IPS-11a (cell line): Measurements from ENCODE around the gene EFHD1.

Experiments
- H3K4me3 ChIP-seq: one replicate; pipeline ENCODE4 v1.5.1; 2013; ENCODE audit warnings: low read depth, low read length, control low read depth

Gene EFHD1, protein sequence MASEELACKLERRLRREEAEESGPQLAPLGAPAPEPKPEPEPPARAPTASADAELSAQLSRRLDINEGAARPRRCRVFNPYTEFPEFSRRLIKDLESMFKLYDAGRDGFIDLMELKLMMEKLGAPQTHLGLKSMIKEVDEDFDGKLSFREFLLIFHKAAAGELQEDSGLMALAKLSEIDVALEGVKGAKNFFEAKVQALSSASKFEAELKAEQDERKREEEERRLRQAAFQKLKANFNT

GRCh38 chr2:232633413-232634205 is at the start of gene EFHD1:
TSS of gene EFHD1 (plus strand) at chr2:232633604. CDS start at chr2:232633705, 101 bp downstream.
- peak within 1 kb of the TSS; percentile 48 for H3K4me3 ChIP-seq

GRCh38 chr2:232584238-232584637 is 49.2 kb upstream of the EFHD1 start:
- H3K4me3 ChIP-seq: no peak overlapping the region

DNA sequence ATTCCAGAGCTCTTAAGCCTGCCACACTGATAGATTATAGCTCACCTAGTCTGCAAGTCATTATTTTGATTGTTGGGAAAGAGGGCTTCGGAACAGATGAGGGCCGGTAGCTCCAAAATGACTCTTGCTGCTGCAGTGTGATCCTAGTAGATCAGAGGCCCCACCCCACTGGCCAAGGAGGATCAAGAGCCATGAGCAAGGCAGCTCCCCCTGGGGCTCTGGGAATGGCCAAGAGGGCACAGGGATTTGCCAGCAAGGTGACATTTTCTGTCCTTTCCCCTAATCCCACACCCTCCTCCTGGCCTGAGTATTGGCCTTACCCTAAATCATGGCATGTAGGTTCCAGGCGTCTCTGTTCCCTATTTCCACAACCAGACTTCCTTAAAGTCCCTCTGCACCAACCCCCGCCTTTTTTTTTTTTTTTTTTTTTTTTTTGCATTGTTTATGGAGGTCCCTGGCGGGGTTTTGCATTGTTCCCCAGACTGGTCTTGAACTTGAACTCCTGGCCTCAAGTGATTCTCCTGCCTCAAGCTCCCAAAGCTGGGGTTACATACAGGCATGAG is 46.4 kb upstream of the EFHD1 start:
- no peak overlapping the region for H3K4me3 ChIP-seq

DNA sequence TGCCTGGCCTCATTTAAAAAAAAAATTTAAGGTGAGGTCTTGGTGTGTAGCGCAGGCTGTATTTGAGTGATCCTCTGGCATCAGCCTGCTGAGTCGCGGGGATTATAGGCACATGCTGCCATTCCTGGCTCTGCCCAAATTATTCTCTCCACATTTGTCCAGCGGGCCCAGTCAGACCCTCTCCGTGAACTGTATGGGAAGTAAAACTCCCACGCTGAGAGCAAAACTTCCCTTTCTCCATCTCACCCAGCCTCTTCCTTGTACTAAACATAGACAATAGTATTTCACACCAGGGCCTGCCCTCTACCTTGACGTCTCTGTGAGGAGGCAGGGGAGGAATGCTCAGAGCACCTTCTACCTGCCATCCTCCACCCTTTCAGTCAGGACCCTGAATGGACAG is 45.9 kb upstream of the EFHD1 start:
- H3K4me3 ChIP-seq: no peak overlapping the region

- no peak overlapping the region for H3K4me3 ChIP-seq
Observed at GRCh38 chr2:232588031-232588430, 45.4 kb upstream of the EFHD1 start.

GRCh38 chr2:232588680-232589585 is 44.5 kb upstream of the EFHD1 start:
- H3K4me3 ChIP-seq: no peak overlapping the region

GRCh38 chr2:232592772-232593395 is 40.5 kb upstream of the EFHD1 start:
- no peak overlapping the region for H3K4me3 ChIP-seq

DNA sequence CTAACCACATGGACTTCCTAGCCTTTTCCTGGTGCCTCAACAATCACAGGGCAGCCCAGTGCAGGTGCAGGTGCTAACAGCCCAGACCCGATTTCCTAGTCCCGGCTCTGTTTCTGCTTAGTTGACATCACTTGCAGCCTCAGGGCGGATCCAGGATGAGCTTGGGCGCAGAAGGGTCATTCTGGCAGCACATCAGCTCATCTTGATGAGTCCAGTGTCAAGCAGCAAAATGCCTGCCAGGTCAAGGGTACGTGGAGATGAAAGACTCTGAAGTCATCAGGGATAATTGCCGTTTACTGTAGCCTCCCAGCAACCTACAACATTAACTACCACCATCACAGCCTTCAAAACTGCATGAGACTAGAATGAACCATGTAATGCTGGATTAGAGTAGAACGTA is 39.4 kb upstream of the EFHD1 start:
- no peak overlapping the region for H3K4me3 ChIP-seq

DNA sequence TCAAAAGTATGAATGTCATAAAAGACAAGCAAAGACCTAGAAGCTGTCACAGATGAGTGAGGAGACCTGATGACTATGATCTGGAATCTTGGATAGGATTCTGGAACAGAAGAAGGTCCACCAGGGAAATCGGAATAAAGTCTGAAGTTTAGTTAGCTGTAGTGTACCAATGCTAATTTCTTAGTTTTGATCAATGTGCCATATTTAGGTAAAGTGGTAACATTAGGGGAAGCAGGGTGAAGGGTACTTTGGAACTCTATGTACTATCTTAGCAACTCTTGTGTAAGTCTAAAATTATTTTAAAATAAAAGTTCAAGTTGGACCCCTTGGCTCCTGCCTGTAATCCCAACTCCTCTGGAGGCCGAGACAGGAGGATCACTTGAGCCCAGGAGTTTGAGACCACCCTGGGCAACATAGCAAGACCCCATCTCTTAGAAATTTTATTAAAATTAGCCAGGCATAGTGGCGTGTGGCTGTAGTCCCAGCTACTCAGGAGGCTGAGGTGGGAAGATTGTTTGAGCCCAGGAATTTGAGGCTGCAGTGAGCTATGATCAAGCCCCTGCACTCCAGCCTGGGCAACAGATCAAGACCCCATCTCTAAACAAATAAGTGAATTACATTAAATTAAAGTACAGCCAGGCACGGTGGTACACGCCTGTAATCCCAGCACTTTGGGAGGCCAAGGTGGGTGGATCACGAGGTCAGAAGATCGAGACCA is 35.9 kb upstream of the EFHD1 start:
- H3K4me3 ChIP-seq: no peak overlapping the region

DNA sequence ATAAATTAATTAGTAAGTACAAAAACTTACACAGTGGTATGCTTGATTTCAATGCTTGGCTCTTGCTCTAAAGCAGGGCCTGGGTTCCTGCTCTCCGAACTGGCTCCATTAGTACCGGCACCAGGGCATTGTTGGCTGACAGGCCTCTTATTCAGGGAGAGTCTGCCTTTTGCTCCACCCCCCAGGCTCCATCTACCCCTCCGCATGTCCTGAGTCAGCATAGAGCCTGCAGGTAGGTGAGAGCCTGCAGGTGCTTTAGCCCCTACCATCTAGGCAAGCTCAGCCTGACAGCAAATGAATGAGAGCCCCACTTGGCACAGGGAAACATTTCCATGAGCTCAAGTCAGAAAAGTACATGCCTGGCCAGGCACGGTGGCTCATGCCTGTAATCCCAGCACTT is 35.1 kb upstream of the EFHD1 start:
- no peak overlapping the region for H3K4me3 ChIP-seq

GRCh38 chr2:232600053-232600773 is 33.2 kb upstream of the EFHD1 start:
- H3K4me3 ChIP-seq: no peak overlapping the region

- H3K4me3 ChIP-seq: no peak overlapping the region
Observed at GRCh38 chr2:232603283-232603682, 30.1 kb upstream of the EFHD1 start.

GRCh38 chr2:232604535-232604934 is 28.9 kb upstream of the EFHD1 start:
- H3K4me3 ChIP-seq: no peak overlapping the region

GRCh38 chr2:232607011-232607410 is 26.4 kb upstream of the EFHD1 start:
- no peak overlapping the region for H3K4me3 ChIP-seq

DNA sequence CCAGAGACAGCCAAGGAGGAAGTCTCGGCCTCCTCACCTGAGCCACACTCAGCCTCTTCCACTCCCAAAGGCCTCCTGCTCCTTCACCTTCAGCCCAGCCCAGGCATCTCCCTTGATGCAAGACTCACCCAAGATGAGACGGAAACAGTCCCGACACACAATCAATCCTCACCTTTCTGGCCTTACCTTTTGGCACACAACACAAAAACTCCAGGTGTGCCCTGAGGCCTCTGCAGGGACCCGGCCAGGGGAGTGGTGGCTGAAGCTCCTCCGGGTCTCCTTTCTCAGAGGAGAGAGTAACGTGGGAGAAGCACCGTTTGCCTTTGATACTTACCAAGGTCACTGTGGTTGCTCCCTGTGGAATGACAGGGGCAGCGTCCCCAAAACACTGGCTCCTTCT is 23.8 kb upstream of the EFHD1 start:
- no peak overlapping the region for H3K4me3 ChIP-seq

GRCh38 chr2:232610081-232610480 is 23.3 kb upstream of the EFHD1 start:
- H3K4me3 ChIP-seq: no peak overlapping the region

- H3K4me3 ChIP-seq: no peak overlapping the region
Observed at GRCh38 chr2:232611061-232611460, 22.3 kb upstream of the EFHD1 start.

GRCh38 chr2:232611559-232612218 is 21.7 kb upstream of the EFHD1 start:
- no peak overlapping the region for H3K4me3 ChIP-seq
